Fibroblast of lung (primary cell): ENCODE measurements around the gene ATP6V0B. TPM values are rescaled to one million over a fixed set of nuclear protein-coding genes. Genes with fewer than 3 reads are reported as not detected.

Source experiments
- DNase-seq, 2 donors: peaks; one replicate each; pipeline versions ENCODE4 v3.0.0 to v3.0.0-alpha.2; 2010; ENCODE audit warnings: low read depth in 2 of 2
- H2AFZ ChIP-seq: 2 replicates; pipeline ENCODE4 v1.5.1; 2012; ENCODE audit warnings: low read length, control low read depth, inconsistent platforms
- H3K27ac ChIP-seq: 2 replicates; pipeline ENCODE4 v1.5.1; 2011; ENCODE audit warnings: low read length, control low read depth; ENCODE audit not compliant: insufficient read depth
- H3K27me3 ChIP-seq: 2 replicates; pipeline ENCODE4 v1.5.1; 2011; ENCODE audit warnings: mild to moderate bottlenecking, low read length; ENCODE audit not compliant: control insufficient read depth, insufficient read depth
- H3K36me3 ChIP-seq: 2 replicates; pipeline ENCODE4 v1.5.1; 2011; ENCODE audit warnings: low read length; ENCODE audit not compliant: control insufficient read depth, insufficient read depth
- H3K4me1 ChIP-seq: 2 replicates; pipeline ENCODE4 v1.5.1; 2011; ENCODE audit warnings: low read length; ENCODE audit not compliant: control insufficient read depth, insufficient read depth; ENCODE audit errors: extremely low read depth
- H3K4me2 ChIP-seq: 2 replicates; pipeline ENCODE4 v1.5.1; 2011; ENCODE audit warnings: low read length, control low read depth; ENCODE audit not compliant: insufficient read depth; ENCODE audit errors: extremely low read depth
- H3K4me3 ChIP-seq, 4 experiments: fragments of 200-600 bp in 1 of 4; sonication (generic) in 1 of 4; replicated peaks in 1 of 4; 2 replicates each; pipeline ENCODE4 v1.5.1; 2011 to 2016; ENCODE audit warnings: low read length in 4 of 4, low read depth in 3 of 4, mild to moderate bottlenecking in 3 of 4, control low read depth in 2 of 4, inconsistent platforms in 1 of 4, mixed read lengths in 1 of 4; ENCODE audit not compliant: insufficient read depth in 1 of 4; ENCODE audit errors: control extremely low read depth in 1 of 4
- H3K79me2 ChIP-seq: 2 replicates; pipeline ENCODE4 v1.5.1; 2012; ENCODE audit warnings: mild to moderate bottlenecking, low read length, inconsistent platforms; ENCODE audit not compliant: control insufficient read depth, insufficient read depth
- H3K9ac ChIP-seq: 2 replicates; pipeline ENCODE4 v1.5.1; 2011; ENCODE audit warnings: mild to moderate bottlenecking, low read length, control low read depth; ENCODE audit not compliant: insufficient read depth
- H3K9me3 ChIP-seq: 2 replicates; pipeline ENCODE4 v1.5.1; 2012; ENCODE audit warnings: low read depth, low read length; ENCODE audit not compliant: control insufficient read depth, insufficient read depth
- H4K20me1 ChIP-seq: 2 replicates; pipeline ENCODE4 v1.5.1; 2011; ENCODE audit warnings: low read length; ENCODE audit not compliant: control insufficient read depth, insufficient read depth; ENCODE audit errors: extremely low read depth
- CTCF ChIP-seq, 2 donors: IDR thresholded peaks in 1 of 2; conservative IDR thresholded peaks in 1 of 2; 1 replicate in 1 of 2; 2 replicates in 1 of 2; pipeline ENCODE4 v1.5.1; 2011 to 2012; ENCODE audit warnings: low read length in 2 of 2, control low read depth in 1 of 2, inconsistent platforms in 1 of 2, low read depth in 1 of 2, mild to moderate bottlenecking in 1 of 2
- EZH2 ChIP-seq: IDR thresholded peaks from 2 replicates; pipeline ENCODE4 v1.5.1; 2012; ENCODE audit warnings: low read length, control low read depth, mild to moderate bottlenecking; ENCODE audit errors: missing control alignments
- polyA plus RNA-seq, 2 donors: library from polyadenylated mRNA; depleted of rRNA in 1 of 2; stranded (reverse) in 1 of 2; unstranded in 1 of 2; fragments of >200 nt; gene quantifications; 2 replicates each; pipeline ENCODE4 v1.2.1, GENCODE V29; 2011 to 2012; ENCODE audit warnings: missing spikeins in 1 of 2
- total RNA-seq: library from RNA; depleted of rRNA; stranded (reverse); fragments of >200 nt; gene quantifications from 2 replicates; pipeline ENCODE4 v1.2.1, GENCODE V29; 2014

ATP6V0B gene
- total and polyA plus RNA-seq, 2 donors (not counting 1 experiment from before 2014, with no cell fraction given): 83.5 to 121 TPM

GRCh38 chr1:43965316-43965715, 9.4 kb upstream of the ATP6V0B start:
- no peak overlapping the region for H2AFZ ChIP-seq
- no peak for TF ChIP-seq EZH2
- TF ChIP-seq CTCF (conservative IDR thresholded peaks at IDR 0.05 in 1 of 2, IDR thresholded peaks at IDR 0.05 in 1 of 2; ENCODE audit: low read depth in 1 of 2, low read length in 2 of 2): no peak

GRCh38 chr1:43968348-43968948, 6.3 kb upstream of the ATP6V0B start:
- H3K4me2 ChIP-seq: no peak overlapping the region
- H2AFZ ChIP-seq: no peak overlapping the region
- H3K27me3 ChIP-seq: no peaks in the 10 kb centered on the region
- peaks cover 4% of the 10 kb centered on the region for H3K79me2 ChIP-seq
- H3K36me3 ChIP-seq: peaks cover 6% of the 10 kb centered on the region
- TF ChIP-seq CTCF (conservative IDR thresholded peaks at IDR 0.05 in 1 of 2, IDR thresholded peaks at IDR 0.05 in 1 of 2; ENCODE audit: low read depth in 1 of 2, low read length in 2 of 2): no peak
- TF ChIP-seq EZH2: no peak
- H3K4me1 ChIP-seq: peaks cover 6% of the 10 kb centered on the region
- no peaks in the 10 kb centered on the region for H4K20me1 ChIP-seq
- no peak for DNase-seq
- no peak overlapping the region for H3K9ac ChIP-seq
- H3K27ac ChIP-seq: no peak overlapping the region
- H3K9me3 ChIP-seq: no peaks in the 10 kb centered on the region
- no peak overlapping the region for H3K4me3 ChIP-seq

More at GRCh38 chr1:43965316-43965715, 9.4 kb upstream of the ATP6V0B start:
- no peak for DNase-seq
- Histone ChIP-seq H3K36me3 (peaks cover 13% of the 10 kb centered on the region), H3K4me1 (no peaks in the 10 kb centered on the region), H3K4me2 (no peak overlapping the region), H3K27ac (no peak overlapping the region), H3K9ac (no peak overlapping the region), H4K20me1 (no peaks in the 10 kb centered on the region), H3K27me3 (no peaks in the 10 kb centered on the region), H3K9me3 (no peaks in the 10 kb centered on the region), H3K4me3 (no peak overlapping the region), H3K79me2 (peaks cover under 1% of the 10 kb centered on the region)

GRCh38 chr1:43969416-43969745, 5.4 kb upstream of the ATP6V0B start:
- Histone ChIP-seq H3K4me2 (peak overlapping the region; percentile 60), H3K27me3 (no peaks in the 10 kb centered on the region), H3K79me2 (peaks cover 4% of the 10 kb centered on the region), H3K27ac (no peak overlapping the region), H3K4me1 (peaks cover 6% of the 10 kb centered on the region), H3K4me3 (peak overlapping the region in 2 of 4 experiments; percentile 22 to 28), H3K36me3 (peaks cover 6% of the 10 kb centered on the region), H4K20me1 (no peaks in the 10 kb centered on the region), H3K9me3 (no peaks in the 10 kb centered on the region), H3K9ac (no peak overlapping the region), H2AFZ (no peak overlapping the region)
- DNase-seq: no peak
- TF ChIP-seq CTCF (conservative IDR thresholded peaks at IDR 0.05 in 1 of 2, IDR thresholded peaks at IDR 0.05 in 1 of 2; ENCODE audit: low read depth in 1 of 2, low read length in 2 of 2) (no peak), EZH2 (no peak)
